OCI-LY1 (cell line): ENCODE results near the gene FCSK.
A peak's percentile ranks its signal among the peaks of the same experiment; 100 is the strongest.

Experiments
- H2AFZ ChIP-seq: fragments of 200-600 bp; sonication (generic), shearing (Covaris generic); 2 replicates; pipeline ENCODE4 v1.6.0; 2014; ENCODE audit warnings: antibody characterized with exemption, mild to moderate bottlenecking, low read length
- H3F3A ChIP-seq: fragments of 200-600 bp; sonication (generic), shearing (Covaris generic); 2 replicates; pipeline ENCODE4 v1.6.0; 2014; ENCODE audit warnings: mild to moderate bottlenecking, antibody characterized with exemption, low read length, moderate library complexity; ENCODE audit not compliant: insufficient read depth
- H3K27ac ChIP-seq: fragments of 200-600 bp; sonication (generic); 2 replicates; pipeline ENCODE4 v1.5.1; 2014; ENCODE audit warnings: low read length, mixed run types, mild to moderate bottlenecking, low read depth; ENCODE audit not compliant: poor library complexity, severe bottlenecking
- H3K27me3 ChIP-seq: fragments of 200-600 bp; sonication (generic); 2 replicates; pipeline ENCODE4 v1.6.0; 2014; ENCODE audit warnings: antibody characterized with exemption, mild to moderate bottlenecking, low read length, moderate library complexity; ENCODE audit not compliant: insufficient read depth
- H3K36me3 ChIP-seq: fragments of 200-600 bp; sonication (generic); 2 replicates; pipeline ENCODE4 v1.6.1; 2014; ENCODE audit warnings: mild to moderate bottlenecking, antibody characterized with exemption, low read length, moderate library complexity, mixed read lengths; ENCODE audit not compliant: insufficient read depth
- H3K4me1 ChIP-seq: fragments of 200-600 bp; sonication (generic); 2 replicates; pipeline ENCODE4 v1.5.1; 2014; ENCODE audit warnings: mild to moderate bottlenecking, low read length, moderate library complexity; ENCODE audit not compliant: insufficient read depth, severe bottlenecking
- H3K4me2 ChIP-seq: fragments of 200-600 bp; sonication (generic), shearing (Covaris generic); 2 replicates; pipeline ENCODE4 v1.6.1; 2014; ENCODE audit warnings: low read length
- H3K4me3 ChIP-seq: fragments of 200-600 bp; sonication (generic); 2 replicates; pipeline ENCODE4 v1.5.1; 2014; ENCODE audit warnings: low read length, low read depth, mild to moderate bottlenecking, mixed read lengths; ENCODE audit not compliant: poor library complexity, severe bottlenecking
- H3K79me2 ChIP-seq: fragments of 200-600 bp; shearing (Covaris generic); 2 replicates; pipeline ENCODE4 v1.6.1; 2016; ENCODE audit warnings: mixed run types, low read length, mixed read lengths; ENCODE audit not compliant: insufficient read depth
- H3K9ac ChIP-seq: fragments of 200-600 bp; sonication (generic), shearing (Covaris generic); 2 replicates; pipeline ENCODE4 v1.6.1; 2014; ENCODE audit warnings: mild to moderate bottlenecking, low read length, mixed read lengths
- H3K9me2 ChIP-seq: fragments of 200-600 bp; sonication (generic), shearing (Covaris generic); 2 replicates; pipeline ENCODE4 v1.6.1; 2014; ENCODE audit warnings: low read depth, mild to moderate bottlenecking, low read length, mixed read lengths
- H3K9me3 ChIP-seq: fragments of 200-600 bp; shearing (Covaris generic); 2 replicates; pipeline ENCODE4 v1.6.1; 2014; ENCODE audit warnings: low read length, mixed read lengths
- H4K20me1 ChIP-seq: fragments of 200-600 bp; sonication (generic), shearing (Covaris generic); 2 replicates; pipeline ENCODE4 v1.6.0; 2016; ENCODE audit warnings: mild to moderate bottlenecking, low read length; ENCODE audit not compliant: insufficient read depth
- EZH2 ChIP-seq: fragments of 200-600 bp; sonication (generic), shearing (Covaris generic); IDR thresholded peaks from 2 replicates; pipeline ENCODE4 v1.8.0; 2017; ENCODE audit warnings: borderline replicate concordance, mixed run types, mild to moderate bottlenecking, antibody characterized with exemption, low read length, moderate library complexity, mixed read lengths
- TF ChIP-seq, protein P1 (sequence below): fragments of 200-600 bp; sonication (generic), shearing (Covaris generic); IDR thresholded peaks from 2 replicates; pipeline ENCODE4 v1.5.1; 2017; ENCODE audit warnings: mild to moderate bottlenecking, antibody characterized with exemption, low read length, moderate library complexity, mixed read lengths

Gene FCSK

GRCh38 chr16:70482624-70483023 is 28.2 kb downstream of the FCSK start:
- Histone ChIP-seq H3K4me2 (no peak overlapping the region), H3K79me2 (no peaks in the 10 kb centered on the region), H3K27ac (peak overlapping the region; percentile 90), H3K4me3 (no peak overlapping the region), H3K9me3 (no peaks in the 10 kb centered on the region), H3K9ac (no peak overlapping the region; the same call in 1 of the 2 replicates), H4K20me1 (no peaks in the 10 kb centered on the region), H3K36me3 (peaks cover 43% of the 10 kb centered on the region), H2AFZ (no peak overlapping the region), H3K27me3 (no peaks in the 10 kb centered on the region), H3F3A (no peaks in the 10 kb centered on the region), H3K4me1 (peaks cover 32% of the 10 kb centered on the region), H3K9me2 (no peaks in the 10 kb centered on the region)
- no peak for TF ChIP-seq EZH2
- TF ChIP-seq, protein P1, sequence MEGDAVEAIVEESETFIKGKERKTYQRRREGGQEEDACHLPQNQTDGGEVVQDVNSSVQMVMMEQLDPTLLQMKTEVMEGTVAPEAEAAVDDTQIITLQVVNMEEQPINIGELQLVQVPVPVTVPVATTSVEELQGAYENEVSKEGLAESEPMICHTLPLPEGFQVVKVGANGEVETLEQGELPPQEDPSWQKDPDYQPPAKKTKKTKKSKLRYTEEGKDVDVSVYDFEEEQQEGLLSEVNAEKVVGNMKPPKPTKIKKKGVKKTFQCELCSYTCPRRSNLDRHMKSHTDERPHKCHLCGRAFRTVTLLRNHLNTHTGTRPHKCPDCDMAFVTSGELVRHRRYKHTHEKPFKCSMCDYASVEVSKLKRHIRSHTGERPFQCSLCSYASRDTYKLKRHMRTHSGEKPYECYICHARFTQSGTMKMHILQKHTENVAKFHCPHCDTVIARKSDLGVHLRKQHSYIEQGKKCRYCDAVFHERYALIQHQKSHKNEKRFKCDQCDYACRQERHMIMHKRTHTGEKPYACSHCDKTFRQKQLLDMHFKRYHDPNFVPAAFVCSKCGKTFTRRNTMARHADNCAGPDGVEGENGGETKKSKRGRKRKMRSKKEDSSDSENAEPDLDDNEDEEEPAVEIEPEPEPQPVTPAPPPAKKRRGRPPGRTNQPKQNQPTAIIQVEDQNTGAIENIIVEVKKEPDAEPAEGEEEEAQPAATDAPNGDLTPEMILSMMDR = no peak

GRCh38 chr16:70483426-70483825 is 29.0 kb downstream of the FCSK start:
- Histone ChIP-seq H3K9me2 (no peaks in the 10 kb centered on the region), H4K20me1 (no peaks in the 10 kb centered on the region), H3K4me2 (peak overlapping the region; percentile 44), H3K9ac (peak overlapping the region; percentile 58), H3K27me3 (no peaks in the 10 kb centered on the region), H3K4me1 (peaks cover 32% of the 10 kb centered on the region), H3K36me3 (peaks cover 42% of the 10 kb centered on the region), H3K9me3 (no peaks in the 10 kb centered on the region), H2AFZ (no peak overlapping the region), H3K4me3 (no peak overlapping the region), H3K79me2 (no peaks in the 10 kb centered on the region), H3F3A (no peaks in the 10 kb centered on the region), H3K27ac (peak overlapping the region; percentile 90)
- TF ChIP-seq EZH2 = no peak

DNA sequence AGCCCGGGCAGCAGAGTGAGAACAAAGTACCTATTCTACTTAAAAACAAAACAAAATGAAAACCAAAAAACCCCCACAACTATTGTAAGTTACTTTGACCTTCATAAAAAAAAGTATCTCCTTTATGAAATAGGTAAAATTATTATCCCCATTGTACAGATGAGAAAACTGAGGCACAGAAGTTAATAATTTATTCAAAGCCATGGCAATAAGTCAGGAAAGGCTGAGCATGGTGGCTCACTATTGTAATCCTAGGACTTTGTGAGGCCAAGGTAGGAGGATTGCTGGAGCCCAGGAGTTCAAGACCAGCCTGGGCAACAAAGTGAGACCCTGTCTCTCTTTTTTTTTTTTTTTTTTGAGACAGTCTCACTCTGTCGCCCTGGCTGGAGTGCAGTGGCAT is 30.5 kb downstream of the FCSK start:
- Histone ChIP-seq H3K9ac (no peak overlapping the region), H4K20me1 (no peaks in the 10 kb centered on the region), H2AFZ (no peak overlapping the region), H3K27me3 (no peaks in the 10 kb centered on the region), H3F3A (no peaks in the 10 kb centered on the region), H3K36me3 (peaks cover 32% of the 10 kb centered on the region), H3K4me1 (peaks cover 32% of the 10 kb centered on the region), H3K4me2 (no peak overlapping the region), H3K9me2 (no peaks in the 10 kb centered on the region), H3K27ac (peak overlapping the region; percentile 90), H3K79me2 (no peaks in the 10 kb centered on the region), H3K4me3 (no peak overlapping the region), H3K9me3 (no peaks in the 10 kb centered on the region)
- TF ChIP-seq EZH2 = no peak
- TF ChIP-seq, protein P1 = no peak

DNA sequence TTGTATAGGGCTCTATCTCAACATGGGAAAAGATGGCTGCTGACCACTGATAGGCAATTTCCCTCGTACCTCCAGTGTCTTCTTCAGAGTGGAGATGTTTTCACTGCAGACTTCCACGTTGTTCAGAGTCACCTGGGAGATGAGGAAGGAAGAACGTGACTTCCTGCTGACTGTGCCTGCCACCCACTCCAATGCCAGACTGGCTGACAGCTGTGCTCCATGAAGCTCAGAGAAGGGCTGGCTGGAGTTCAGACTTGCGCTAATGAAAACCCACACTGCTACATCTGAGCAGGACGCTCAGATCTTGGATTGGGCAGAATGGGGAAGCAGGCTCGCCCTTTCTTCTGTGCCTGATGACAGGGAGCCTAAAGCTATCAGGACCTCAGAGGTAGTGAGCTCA is 35.9 kb downstream of the FCSK start:
- no peaks in the 10 kb centered on the region for H3K9me2 ChIP-seq
- H3K9me3 ChIP-seq = no peaks in the 10 kb centered on the region

More for the DNA sequence above, 35.9 kb downstream of the FCSK start:
- Histone ChIP-seq H3K27ac (peak overlapping the region; percentile 19), H3K36me3 (peaks cover 23% of the 10 kb centered on the region), H3K79me2 (no peaks in the 10 kb centered on the region), H2AFZ (no peak overlapping the region), H4K20me1 (no peaks in the 10 kb centered on the region), H3K27me3 (no peaks in the 10 kb centered on the region), H3K9ac (no peak overlapping the region), H3F3A (peaks cover 4% of the 10 kb centered on the region; the same call in 1 of the 2 replicates), H3K4me1 (peaks cover 30% of the 10 kb centered on the region), H3K4me3 (no peak overlapping the region), H3K4me2 (no peak overlapping the region)
- no peak for TF ChIP-seq EZH2
- TF ChIP-seq, protein P1 = no peak
